ENCODE measurements around the gene PROZ.

DNA sequence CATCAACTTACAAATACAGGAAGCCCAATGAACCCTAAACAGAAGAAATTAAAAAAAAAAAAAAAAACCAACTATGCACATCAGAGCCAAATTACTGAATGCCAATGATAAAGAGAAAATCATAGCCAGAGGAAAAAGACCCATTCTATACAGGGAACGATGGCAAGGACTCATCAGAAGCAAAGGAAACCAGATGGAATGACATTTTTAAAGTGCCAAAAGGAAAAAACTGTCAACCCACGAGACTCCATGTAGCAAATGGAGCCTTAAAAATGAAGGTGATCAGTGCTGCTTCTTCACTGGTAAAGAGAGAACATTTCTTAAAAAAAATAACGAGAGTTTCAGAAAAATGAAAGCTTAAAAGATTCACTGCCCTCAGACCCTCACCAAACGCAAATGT lies 31.7 kb downstream of the PROZ start:
- no peak for TF ChIP-seq ZNF792 (tag by site-specific recombination; IDR thresholded peaks at IDR 0.05)
- no peak for TF ChIP-seq SP7 (tag by site-specific recombination; IDR thresholded peaks at IDR 0.05)
- TF ChIP-seq, protein P1, sequence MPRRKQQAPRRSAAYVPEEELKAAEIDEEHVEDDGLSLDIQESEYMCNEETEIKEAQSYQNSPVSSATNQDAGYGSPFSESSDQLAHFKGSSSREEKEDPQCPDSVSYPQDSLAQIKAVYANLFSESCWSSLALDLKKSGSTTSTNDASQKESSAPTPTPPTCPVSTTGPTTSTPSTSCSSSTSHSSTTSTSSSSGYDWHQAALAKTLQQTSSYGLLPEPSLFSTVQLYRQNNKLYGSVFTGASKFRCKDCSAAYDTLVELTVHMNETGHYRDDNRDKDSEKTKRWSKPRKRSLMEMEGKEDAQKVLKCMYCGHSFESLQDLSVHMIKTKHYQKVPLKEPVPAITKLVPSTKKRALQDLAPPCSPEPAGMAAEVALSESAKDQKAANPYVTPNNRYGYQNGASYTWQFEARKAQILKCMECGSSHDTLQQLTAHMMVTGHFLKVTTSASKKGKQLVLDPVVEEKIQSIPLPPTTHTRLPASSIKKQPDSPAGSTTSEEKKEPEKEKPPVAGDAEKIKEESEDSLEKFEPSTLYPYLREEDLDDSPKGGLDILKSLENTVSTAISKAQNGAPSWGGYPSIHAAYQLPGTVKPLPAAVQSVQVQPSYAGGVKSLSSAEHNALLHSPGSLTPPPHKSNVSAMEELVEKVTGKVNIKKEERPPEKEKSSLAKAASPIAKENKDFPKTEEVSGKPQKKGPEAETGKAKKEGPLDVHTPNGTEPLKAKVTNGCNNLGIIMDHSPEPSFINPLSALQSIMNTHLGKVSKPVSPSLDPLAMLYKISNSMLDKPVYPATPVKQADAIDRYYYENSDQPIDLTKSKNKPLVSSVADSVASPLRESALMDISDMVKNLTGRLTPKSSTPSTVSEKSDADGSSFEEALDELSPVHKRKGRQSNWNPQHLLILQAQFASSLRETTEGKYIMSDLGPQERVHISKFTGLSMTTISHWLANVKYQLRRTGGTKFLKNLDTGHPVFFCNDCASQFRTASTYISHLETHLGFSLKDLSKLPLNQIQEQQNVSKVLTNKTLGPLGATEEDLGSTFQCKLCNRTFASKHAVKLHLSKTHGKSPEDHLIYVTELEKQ (tag by site-specific recombination; IDR thresholded peaks at IDR 0.05; ENCODE audit: borderline replicate concordance), result no peak
